GM18951 (cell line): ENCODE measurements around the gene JARID2.

Experiments
- POLR2A ChIP-seq: IDR thresholded peaks from 4 replicates; pipeline ENCODE4 v1.6.1; 2011; ENCODE audit warnings: mild to moderate bottlenecking; ENCODE audit not compliant: insufficient read length, insufficient read depth; ENCODE audit errors: extremely low read depth
- in situ Hi-C: fragments of 300-500 bp; cut with MboI; formaldehyde crosslinking; loops from one replicate; pipeline ENCODE4 v1.12.0; 2022; ENCODE audit warnings: low sequenced_read_pairs, mixed read lengths, inconsistent platforms; ENCODE audit not compliant: unreplicated experiment

The JARID2 gene

DNA sequence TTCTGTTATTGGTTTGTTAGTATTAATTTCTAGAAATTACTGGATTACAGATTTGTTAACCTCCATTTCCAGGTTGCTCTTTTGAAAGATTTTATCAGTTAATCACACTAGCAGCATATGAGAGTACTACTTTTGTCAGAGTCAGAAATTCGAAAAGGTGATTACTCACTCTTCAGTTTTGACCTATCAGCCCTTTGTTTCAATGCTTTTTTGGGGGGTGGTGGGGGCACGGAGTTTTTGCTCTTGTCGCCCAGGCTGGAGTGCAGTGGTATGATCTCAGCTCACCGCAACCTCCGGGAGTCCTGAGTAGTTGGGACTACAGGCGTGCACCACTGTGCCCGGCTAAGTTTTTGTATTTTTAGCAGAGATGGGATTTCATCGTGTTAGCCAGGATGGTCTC is 149.2 kb downstream of the JARID2 start:
- in situ Hi-C loops = no loop called here
- TF ChIP-seq POLR2A = no peak

- in situ Hi-C loops = no loop called here
- TF ChIP-seq POLR2A = no peak
Measured at GRCh38 chr6:15396808-15397207, 150.9 kb downstream of the JARID2 start.

DNA sequence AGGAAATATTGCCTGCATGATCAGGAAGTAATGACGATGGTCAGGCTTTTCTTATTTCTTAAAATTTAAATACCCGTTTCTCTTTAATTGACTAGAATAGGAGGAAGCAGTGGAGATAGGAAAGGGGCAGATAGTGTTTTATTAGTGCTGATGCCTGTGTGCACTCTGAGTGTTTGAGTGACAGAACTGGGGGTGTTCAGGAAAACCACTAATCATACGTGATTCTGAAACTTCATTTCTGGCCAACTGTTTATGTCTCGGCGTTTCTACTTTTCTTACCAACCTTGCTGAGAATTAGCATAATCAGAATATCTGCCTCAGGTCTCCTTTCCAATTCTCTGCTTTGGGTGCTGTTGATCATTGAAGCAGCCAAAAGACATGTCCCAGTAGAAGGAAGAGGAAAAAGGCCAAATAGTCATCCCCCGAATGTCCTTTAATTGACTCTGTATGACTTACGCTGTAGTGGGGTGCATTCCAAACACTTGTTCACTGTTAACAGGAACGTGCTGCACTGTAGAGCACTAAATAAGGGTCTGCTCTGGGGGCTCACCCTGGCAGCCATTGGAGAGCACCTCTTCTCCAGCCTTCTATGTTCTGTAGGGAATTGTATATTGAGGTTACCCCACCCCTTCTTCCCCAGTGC is 152.9 kb downstream of the JARID2 start:
- in situ Hi-C loops = no loop called here

DNA sequence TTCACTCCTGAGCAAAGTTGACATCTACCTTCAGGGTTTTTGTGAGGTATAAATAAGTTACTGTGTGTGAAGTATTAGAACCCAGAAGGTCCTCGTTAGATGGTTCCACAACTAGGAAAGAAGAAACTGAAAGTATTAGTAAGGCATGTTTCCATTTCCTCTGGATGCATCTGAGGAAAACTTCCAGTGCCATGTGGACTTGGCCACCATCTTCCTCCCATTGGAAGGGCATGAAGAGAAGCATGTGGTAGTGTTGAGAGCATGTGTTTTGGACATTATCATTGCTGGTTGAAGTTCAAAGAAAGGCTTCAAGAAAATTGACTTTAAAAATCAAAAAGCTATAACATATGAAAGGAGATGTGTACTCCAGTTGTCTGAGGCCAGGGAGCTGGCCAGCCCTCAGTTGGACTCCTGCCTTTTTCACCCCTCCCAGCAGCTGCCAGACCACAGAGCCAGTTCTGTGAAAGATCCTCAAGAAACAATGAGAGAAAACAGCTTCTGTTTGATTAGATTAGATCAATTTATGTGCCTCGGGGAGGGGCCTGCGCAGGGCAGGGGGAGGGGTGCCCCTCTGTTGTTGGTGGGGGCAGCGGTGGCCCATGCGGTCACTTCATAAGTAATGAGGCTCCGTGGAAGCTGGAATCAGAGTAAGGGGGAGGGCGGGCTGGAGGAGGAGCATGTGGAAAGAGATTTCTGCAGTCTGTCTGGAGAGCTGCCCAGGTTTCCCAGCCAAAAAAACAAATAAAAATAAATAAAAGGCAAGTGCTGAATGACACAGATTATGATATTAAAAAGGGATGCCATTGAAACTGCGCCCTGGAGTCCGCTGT is 154.0 kb downstream of the JARID2 start:
- in situ Hi-C loops = no loop called here
- no peak for TF ChIP-seq POLR2A

More for the DNA sequence above, 152.9 kb downstream of the JARID2 start:
- TF ChIP-seq POLR2A = no peak

DNA sequence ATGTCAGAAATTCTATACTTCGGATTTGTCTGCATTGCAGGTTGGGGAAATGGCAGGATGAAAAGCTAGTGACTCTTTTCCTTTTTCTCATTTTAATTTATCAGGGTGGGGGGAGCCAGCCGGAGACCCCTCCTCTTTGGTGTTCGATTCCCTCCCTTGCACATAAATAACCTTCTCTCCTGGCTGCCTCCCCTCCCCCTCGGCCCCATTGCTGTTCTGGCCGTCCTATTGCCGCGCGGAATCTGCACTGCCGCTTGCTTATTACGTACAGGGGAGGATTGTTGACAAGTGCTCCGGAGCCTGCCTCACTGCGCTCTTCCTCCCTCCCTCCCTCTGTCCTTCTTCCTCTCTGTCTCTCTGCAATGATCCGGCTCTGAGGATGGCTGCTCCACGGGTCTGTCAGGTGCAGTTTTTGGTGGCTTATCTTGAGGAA is 154.7 kb downstream of the JARID2 start:
- TF ChIP-seq POLR2A = no peak
- in situ Hi-C loops = no loop called here

GRCh38 chr6:15401120-15401519 is 155.3 kb downstream of the JARID2 start:
- no peak for TF ChIP-seq POLR2A
- in situ Hi-C loops = no loop called here

DNA sequence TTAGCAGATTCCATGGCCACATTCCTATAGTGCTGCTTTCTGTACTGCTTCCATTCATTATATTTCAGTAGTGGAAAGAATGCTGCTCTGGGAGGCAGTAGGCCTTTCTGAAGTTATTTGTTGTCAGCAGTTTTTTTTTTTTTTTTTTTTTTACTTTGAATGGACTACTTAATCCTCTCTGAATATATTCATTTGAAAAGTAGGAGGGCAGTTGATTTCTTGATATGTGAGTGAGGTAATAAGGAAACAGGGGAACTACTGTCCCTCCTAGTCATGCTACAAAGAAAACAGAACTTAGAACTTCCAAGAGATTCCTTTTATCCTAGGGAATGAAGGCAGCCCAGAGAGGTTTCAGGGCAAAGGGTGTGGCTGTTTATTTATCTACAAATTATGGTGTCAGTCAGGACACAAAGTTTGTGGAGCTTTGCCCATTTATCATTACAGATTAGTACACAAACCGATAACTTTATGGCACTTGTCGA is 155.9 kb downstream of the JARID2 start:
- in situ Hi-C loops = no loop called here
- TF ChIP-seq POLR2A = no peak

DNA sequence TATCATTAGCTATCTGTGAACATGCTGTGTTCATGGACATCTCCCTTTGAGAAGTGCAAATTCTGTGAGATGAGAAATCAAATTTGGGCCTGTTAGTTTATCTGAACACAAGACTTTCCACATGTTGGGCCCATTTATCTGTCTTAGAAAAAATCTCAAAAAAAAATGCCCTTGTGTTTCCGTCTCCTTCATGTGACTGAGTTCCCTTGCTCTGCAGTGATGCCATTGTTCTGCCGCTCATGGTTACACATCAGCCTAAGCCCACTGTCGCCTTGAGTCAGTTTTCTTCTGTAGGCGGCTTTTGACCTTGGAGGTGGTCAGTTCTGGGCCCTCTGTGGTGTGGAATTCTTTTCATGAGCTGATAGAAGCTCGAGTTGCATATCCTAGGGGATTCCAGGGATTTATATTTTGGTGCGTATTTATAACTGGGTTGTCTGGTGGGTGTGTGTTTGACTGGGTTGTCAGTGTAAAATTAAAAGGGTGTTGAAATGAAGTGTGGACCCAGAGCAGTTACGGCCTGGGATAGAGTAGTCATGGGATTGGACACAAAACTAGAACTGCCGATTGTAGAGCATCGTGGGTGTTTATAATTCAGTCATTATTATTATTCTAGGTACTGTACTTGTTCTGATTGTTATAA is 156.7 kb downstream of the JARID2 start:
- in situ Hi-C loops = no loop called here
- TF ChIP-seq POLR2A = no peak

DNA sequence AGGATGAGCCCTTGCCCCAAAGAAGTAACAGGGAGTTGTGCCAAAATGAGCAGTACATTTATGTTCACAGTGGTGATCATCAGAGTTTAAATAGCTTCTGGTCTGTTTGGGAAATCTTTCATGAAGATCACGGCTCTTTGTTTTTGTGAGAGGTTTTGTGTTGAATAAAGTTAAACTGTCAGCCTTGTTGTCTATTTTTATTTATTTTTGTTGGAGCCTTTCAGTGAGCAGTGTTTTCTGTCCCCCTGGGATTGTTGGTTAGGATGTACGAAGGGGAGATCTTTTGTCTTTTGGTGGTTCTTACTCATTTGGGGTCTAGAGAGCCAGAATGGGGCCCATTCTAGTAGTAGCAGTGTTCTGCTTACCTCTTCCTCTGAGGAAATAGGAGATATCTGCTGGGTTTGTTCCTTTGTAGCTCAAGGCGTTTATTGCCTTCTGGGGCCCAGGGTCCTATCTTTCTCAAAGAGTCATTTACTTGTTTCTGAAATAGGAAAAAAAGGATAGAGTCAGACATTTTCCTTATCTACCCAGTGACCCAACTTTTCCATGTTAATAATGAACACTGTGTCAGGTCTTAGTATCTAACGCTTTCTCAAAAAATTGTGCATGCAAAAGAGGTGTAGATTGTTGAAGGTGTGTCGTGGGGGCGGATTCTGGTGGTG is 157.4 kb downstream of the JARID2 start:
- no peak for TF ChIP-seq POLR2A
- in situ Hi-C loops = no loop called here

DNA sequence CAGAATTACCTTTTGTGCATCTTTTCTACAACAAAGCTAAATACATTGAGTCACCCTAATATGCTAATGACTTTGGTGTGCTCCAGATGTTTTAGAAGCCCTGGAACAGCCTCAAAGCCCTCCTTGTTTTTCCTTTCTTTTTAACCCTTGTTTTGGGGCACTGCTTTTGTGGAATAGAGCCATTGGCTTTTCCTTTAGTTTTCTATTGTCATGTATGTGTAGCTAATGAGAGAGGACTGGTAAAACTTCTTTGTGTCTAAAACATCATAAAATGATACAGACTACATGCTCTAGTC is 158.8 kb downstream of the JARID2 start:
- in situ Hi-C loops = no loop called here
- no peak for TF ChIP-seq POLR2A

DNA sequence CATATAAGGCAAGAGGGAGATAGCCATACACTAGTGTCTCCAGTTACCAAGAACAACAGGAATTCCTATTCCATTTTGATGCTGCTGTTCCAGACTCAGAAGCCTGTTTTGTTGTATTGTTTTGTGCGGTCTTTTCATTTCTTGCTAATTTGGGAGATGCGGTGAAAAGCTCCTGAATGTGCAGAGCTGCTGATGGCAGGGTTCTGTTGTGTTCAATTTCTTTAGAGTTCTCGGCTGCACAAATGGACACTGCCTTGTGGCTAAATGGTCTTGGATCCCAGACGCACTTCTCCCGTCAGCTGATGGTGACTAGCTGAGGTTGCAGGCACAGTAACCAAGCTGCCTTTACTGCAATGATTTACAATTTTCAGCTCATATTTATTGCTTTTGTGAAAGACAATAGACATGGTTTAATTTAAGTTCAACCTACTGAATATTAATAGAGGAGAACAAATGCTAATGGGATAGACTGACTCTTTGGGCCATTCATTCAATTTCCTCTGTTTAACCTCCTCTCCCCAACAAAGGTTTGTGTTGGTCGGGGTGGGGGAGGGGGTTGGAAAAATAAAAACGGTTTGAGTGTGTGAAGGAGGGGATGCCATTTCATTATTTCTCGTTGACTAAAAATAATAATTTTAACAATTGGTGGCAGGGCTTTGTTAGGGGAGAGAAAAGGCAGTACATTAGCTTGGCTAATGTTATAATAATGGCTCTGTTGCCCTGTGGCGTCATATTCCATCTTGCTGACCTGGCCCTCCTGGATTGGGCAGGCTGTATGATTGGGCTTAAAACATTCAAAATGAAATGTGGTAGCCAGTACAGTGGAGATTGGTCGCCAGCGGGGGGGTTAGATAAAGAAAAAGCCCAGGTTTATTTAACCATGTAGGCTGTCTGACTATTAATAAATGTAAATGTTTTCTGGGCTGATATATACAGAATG is 159.5 kb downstream of the JARID2 start:
- no peak for TF ChIP-seq POLR2A
- in situ Hi-C loops = no loop called here

DNA sequence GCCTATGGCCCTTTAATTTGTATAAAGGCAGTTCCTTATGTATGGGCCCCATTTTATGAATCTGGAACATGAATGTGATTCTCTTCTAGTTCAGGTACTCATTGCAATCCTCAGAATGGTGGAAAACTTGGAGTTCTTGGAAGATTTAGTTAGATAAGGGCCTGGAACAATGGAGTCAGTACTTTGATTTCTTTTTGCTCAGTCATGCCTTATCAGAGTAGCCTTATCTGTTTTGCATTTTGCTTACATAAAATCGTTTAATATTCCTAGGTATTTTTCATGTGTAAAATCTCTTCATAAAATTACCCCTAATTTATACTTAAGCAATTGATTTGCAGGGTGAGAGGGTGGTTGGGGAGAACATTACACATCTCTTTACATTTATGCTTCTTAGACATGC is 160.6 kb downstream of the JARID2 start:
- TF ChIP-seq POLR2A = no peak
- in situ Hi-C loops = no loop called here
